Measurements from ENCODE around the gene GOLIM4.

- TF ChIP-seq CTCF (IDR thresholded peaks at IDR 0.05) (no peak), POLR2A (IDR thresholded peaks at IDR 0.05) (no peak), EP300 (IDR thresholded peaks at IDR 0.05) (no peak)
Measured at GRCh38 chr3:168001244-168001643, 94.5 kb downstream of the GOLIM4 start.
